K562 (cell line): ENCODE results near the gene TANK. TPM values are rescaled to one million over a fixed set of nuclear protein-coding genes. Genes with fewer than 3 reads are reported as not detected.
A peak's percentile ranks its signal among the peaks of the same experiment; 100 is the strongest.

Experiments
- ATF4 ChIP-seq: fragments of 450-650 bp; formaldehyde crosslinking; IDR thresholded peaks from 2 replicates; pipeline ENCODE4 v1.4.0; 2022; ENCODE audit warnings: mild to moderate bottlenecking, moderate library complexity
- BACH1 ChIP-seq: fragments of 200-800 bp; sonication (Bioruptor generic); IDR thresholded peaks from 2 replicates; pipeline ENCODE4 v1.6.1; 2016; ENCODE audit warnings: missing genetic modification characterization, missing compliant biosample characterization
- BRD9 ChIP-seq: fragments of 450-650 bp; IDR thresholded peaks from 2 replicates; pipeline ENCODE4 v1.6.1; 2018; ENCODE audit warnings: low read depth; ENCODE audit not compliant: partially characterized antibody
- COPS2 ChIP-seq: fragments of 450-650 bp; conservative IDR thresholded peaks from 2 replicates; pipeline ENCODE4 v1.6.1; 2016; ENCODE audit warnings: mild to moderate bottlenecking, moderate library complexity
- HDAC8 ChIP-seq: fragments of 450-650 bp; IDR thresholded peaks from 2 replicates; pipeline ENCODE4 v1.6.1; 2016; ENCODE audit warnings: mild to moderate bottlenecking, missing genetic modification characterization, moderate library complexity, missing compliant biosample characterization
- HMGN3 ChIP-seq: IDR thresholded peaks from 2 replicates; pipeline ENCODE4 v1.6.1; 2011; ENCODE audit warnings: borderline replicate concordance, low read depth, mild to moderate bottlenecking, mixed read lengths, low read length; ENCODE audit not compliant: insufficient read length; ENCODE audit errors: extremely low read depth
- RNF219 ChIP-seq: fragments of 250-450 bp; sonication (Bioruptor Pico); IDR thresholded peaks from 2 replicates; pipeline ENCODE4 v1.5.0; 2022; ENCODE audit warnings: mild to moderate bottlenecking
- SMAD1 ChIP-seq: fragments of 150-350 bp; IDR thresholded peaks from 2 replicates; pipeline ENCODE4 v1.6.1; 2014; ENCODE audit warnings: low read length, low read depth; ENCODE audit not compliant: partially characterized antibody
- SMARCB1 ChIP-seq: IDR thresholded peaks from 2 replicates; pipeline ENCODE4 v1.6.1; 2011; ENCODE audit warnings: improper control_type of control experiment, low read depth; ENCODE audit not compliant: insufficient read length
- SP2 ChIP-seq: IDR thresholded peaks from 2 replicates; pipeline ENCODE4 v1.6.1; 2011; ENCODE audit warnings: mild to moderate bottlenecking, low read depth, low read length, moderate library complexity; ENCODE audit not compliant: poor library complexity, severe bottlenecking; ENCODE audit errors: extremely low read depth
- TSHZ1 ChIP-seq: fragments of 250-450 bp; sonication (Bioruptor Pico); IDR thresholded peaks from 2 replicates; pipeline ENCODE4 v1.4.0; 2020; ENCODE audit warnings: mild to moderate bottlenecking, moderate library complexity
- ZBTB5 ChIP-seq: fragments of 450-650 bp; IDR thresholded peaks from 2 replicates; pipeline ENCODE4 v1.6.1; 2017; ENCODE audit warnings: antibody characterized with exemption
- ZFX ChIP-seq: sonication (generic); formaldehyde crosslinking; IDR thresholded peaks from 2 replicates; pipeline ENCODE4 v1.8.0; 2022; ENCODE audit warnings: mild to moderate bottlenecking, missing genetic modification reagents, moderate library complexity
- ZNF445 ChIP-seq: fragments of 250-450 bp; sonication (Bioruptor Pico); IDR thresholded peaks from 2 replicates; pipeline ENCODE4 v1.4.0; 2020; ENCODE audit warnings: low read depth, mild to moderate bottlenecking, moderate library complexity
- ZNF639 ChIP-seq, 2 experiments: fragments of 200-800 bp in 1 of 2; sonication (Bioruptor generic) in 1 of 2; sonication (generic) in 1 of 2; formaldehyde crosslinking in 1 of 2; IDR thresholded peaks in 1 of 2; conservative IDR thresholded peaks in 1 of 2; 2 replicates each; pipeline versions ENCODE4 v1.5.0 to v1.6.1; 2016 to 2020; ENCODE audit warnings: missing compliant biosample characterization in 1 of 2, missing genetic modification characterization in 1 of 2, missing genetic modification reagents in 1 of 2
- polyA plus RNA-seq, 8 experiments: library from polyadenylated mRNA; depleted of rRNA in 4 of 8; stranded (reverse) in 5 of 8; unstranded in 3 of 8; fragments of >200 nt; fragmentation: Nextera tagmentation in 2 of 8; fragmentation: Illumina TruSeq in 1 of 8; extraction: Ambion mirVana in 2 of 8; extraction: Trizol in 1 of 8; gene quantifications; 2 replicates each; pipeline versions ENCODE4 v1.2.1 to v1.2.3, GENCODE V29; 2011 to 2014; ENCODE audit warnings: inconsistent platforms in 1 of 8, missing spikeins in 1 of 8
- total RNA-seq, 7 experiments: library from RNA; depleted of rRNA in 6 of 7; stranded (reverse); fragments of >200 nt in 6 of 7; fragmentation: Illumina TruSeq in 2 of 7; extraction: Trizol in 2 of 7; gene quantifications; 2 replicates each; pipeline versions ENCODE4 v1.2.1 to v1.2.3, GENCODE V29; 2011 to 2021; ENCODE audit warnings: low replicate concordance in 1 of 7

The TANK gene
- total and polyA plus RNA-seq, 9 of the 15 experiments (the other 6 are each of a cell fraction or from before 2014, with no cell fraction given), result 43.0 to 91.5 (median 54.4) TPM

- TF ChIP-seq SMAD1 (peak; percentile 67), ATF4 (CRISPR knock-in tag) (peak; percentile 62; the same call in 1 of the 2 replicates), HMGN3 (peak; percentile 41), COPS2 (no peak), ZBTB5 (no peak), SMARCB1 (no peak), BACH1 (tag) (no peak), ZNF445 (CRISPR knock-in tag) (no peak), SP2 (no peak), ZNF639 (CRISPR knock-in tag; conservative IDR thresholded peaks at IDR 0.05 in 1 of 2, IDR thresholded peaks at IDR 0.05 in 1 of 2) (peak in 1 of 2 experiments; percentile 81; a peak in 2 of 4 replicates), TSHZ1 (CRISPR knock-in tag) (no peak), HDAC8 (no peak), BRD9 (peak; percentile 79), RNF219 (CRISPR knock-in tag) (no peak), ZFX (CRISPR knock-in tag) (peak; percentile 74)
These were observed at the start of gene TANK (continued) for GRCh38 chr2:161160226-161161073.
